Brain pericyte (primary cell): Measurements from ENCODE around the gene NR3C2.
"Not testable (repeated sequence)": the region's sequence is repeated elsewhere in the genome, so short reads cannot be mapped to it uniquely, and the experiment has no call there.

ENCODE experiments used
- DNase-seq: peaks from one replicate; pipeline ENCODE4 v3.0.0-alpha.2; 2012; ENCODE audit warnings: low read depth, low spot score

NR3C2 gene

DNA sequence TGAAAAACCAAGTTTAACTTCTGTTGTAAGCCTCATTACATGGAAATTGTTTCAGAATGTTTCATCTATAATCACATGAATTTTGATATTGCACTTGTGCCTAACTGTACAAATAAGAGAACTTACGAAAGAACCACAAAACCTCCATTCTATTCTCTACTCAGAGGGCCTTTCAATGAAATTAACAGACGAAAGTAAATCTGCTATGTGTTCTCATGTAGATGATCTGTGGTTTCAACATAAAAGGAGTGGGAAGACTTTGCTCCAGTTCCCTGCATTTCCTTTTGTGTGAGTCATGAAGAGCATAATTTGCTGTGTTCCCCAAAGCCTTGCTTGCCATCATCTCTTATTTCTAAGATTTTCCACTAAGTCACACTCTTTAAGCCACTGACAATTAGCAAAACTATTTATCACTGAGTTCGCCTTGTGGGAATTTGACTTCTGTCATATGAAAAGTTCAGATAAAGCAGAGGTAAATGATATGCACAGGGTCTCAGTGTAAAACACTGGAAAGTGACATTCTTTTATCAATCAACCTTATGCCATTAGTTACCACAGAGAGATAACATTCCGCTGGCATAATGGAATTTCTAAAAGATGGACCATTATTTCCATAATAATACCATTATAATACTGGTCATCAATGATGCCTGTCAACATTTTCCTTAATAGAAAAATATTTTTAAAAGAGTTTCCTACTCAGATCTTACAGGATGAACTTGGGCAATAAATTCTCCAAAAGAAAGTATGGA is 329.8 kb downstream of the NR3C2 start:
- DNase-seq = no peak

DNA sequence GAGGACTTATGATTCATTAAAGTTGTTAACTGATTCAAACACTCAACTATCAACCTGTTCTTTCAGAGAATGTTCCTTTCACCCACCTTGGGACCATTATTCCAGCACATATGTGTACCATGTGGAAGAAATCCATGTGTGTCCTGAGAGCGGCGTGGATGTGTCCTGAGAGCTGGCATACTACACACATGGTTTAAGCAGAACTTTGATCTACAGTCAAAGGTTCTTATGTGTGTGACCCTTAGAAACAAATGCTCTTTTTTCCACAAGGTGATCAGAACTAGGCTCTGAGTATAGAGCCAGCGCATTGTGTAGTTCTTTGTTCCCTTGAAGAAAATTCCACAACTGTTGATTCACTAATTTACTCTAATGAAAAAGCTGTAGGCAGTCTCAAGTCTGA is 332.0 kb downstream of the NR3C2 start:
- no peak for DNase-seq

DNA sequence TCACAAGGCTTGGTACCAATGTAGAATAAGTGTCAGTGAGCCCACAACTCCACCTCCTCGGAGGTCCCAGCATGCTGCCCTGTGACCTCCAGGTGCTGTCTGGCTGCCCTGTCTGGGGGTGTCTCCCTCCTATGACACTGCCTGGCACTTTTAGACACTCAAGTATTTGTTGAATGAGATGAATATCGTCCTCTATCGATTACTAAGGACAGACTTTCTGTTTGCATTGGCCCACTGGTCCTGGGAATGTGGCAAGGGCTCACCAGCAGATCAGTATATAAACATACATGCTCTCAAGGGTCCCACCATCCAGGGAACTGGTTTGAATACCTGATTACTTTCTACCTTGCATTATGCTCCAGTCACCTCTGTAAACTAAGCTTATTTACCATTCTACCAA is 333.0 kb downstream of the NR3C2 start:
- no peak for DNase-seq

DNA sequence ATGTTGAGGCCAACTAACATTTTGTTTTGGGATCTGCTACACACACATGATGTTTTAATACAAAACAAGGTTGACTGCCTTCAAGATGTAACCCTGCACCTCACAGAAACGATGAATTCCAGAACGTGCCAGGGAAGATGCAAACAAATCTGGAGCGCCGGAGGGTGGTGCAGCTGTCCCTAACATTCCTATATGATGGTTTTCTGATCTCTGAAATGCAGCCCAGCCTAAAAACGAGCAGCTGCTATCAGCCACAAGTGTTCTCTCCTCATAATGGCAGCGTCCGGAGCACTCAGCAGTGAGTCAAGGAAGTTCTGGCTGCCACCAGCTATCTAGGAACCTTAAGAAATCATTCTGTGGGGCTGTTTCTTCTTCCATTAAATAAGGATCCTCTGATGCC is 333.4 kb downstream of the NR3C2 start:
- DNase-seq = no peak

DNA sequence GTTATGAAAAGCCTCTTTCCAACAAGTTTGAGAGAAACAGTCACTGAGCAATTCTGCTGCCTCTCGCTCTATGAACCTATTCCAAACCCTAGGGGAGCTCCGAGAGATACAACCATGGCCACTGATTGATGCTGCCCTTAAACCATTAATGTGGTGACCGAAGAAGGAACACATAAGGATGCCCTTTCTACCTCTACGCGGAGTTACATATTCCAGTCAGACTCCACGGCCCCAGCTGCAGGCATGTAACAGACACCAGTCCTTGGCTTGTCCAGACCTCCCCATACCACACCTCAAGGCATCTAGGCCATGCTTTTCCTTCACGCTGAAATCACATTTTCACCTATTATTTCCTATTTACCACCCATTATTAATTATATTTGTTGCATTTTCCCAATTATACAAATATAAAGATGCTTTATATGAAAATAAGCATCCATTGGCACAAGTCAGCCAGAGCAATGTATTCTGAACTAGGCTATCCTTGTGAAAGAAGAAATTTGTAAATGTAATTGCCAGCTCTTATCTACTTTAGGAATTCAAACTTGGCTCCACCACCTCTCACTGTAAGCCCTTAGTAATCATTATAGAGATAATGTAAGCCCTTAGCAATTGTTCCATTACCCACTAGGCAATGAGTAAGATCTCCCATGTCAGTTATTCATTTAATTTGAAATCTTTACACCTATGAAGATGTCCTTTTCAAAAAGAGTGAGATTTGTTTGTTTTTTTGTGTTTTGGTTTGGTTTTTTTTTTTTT is 338.4 kb downstream of the NR3C2 start:
- no peak for DNase-seq

DNA sequence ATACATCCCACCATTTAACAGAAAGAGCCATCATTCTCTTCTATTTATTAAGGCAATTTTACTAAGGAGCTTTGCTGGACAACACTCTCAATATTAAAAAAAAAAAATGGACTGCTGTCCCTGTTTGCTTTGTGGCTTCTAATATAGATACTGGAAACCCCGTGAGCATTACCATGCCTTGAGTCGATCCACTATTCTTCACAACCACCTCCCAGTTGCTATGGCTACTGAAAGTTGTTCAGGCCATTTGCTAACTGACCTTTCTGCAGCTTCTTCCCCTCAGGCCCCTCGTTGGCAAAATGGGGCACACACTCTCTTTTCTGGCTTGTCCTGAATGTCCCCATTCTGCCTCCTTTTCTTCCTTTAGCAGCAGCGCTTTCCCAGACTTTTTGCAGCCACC is 340.4 kb downstream of the NR3C2 start:
- no peak for DNase-seq

DNA sequence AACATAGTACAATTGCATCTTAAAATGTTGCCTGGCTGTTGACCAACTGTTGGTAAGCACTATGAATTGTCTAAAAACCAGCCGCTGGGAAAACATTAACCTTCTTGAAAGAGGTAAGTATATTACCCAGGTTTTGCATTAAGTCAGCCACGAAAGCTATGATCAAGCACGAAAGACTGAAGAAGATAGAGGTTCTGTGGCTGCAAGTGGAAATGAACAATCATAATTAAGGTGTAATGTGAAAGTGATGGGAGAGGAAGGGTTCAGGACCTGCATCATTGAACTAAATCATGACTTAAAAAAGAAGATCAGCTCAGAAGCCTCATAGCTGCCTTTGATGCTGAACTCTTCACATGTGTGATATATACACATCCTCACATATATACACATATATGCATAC is 341.0 kb downstream of the NR3C2 start:
- DNase-seq = no peak

DNA sequence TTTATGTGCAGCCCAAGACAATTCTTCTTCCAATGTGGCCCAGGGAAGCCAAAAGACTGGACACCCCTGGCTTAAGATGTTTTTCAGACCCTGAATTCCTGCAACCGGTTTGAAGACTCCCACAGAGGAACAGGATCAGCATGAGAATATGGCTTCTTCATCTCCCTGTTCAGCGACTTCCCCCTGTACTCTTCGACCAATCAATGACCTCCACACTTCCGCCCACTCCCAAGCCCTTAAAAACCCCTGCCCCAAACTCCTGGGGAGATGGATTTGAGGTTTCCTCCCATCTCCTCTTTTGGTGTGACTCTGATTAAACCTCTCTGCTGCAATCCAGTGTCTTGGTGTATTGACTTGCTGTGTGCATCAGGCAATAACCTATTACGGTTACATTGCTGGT is 344.4 kb downstream of the NR3C2 start:
- no peak for DNase-seq

DNA sequence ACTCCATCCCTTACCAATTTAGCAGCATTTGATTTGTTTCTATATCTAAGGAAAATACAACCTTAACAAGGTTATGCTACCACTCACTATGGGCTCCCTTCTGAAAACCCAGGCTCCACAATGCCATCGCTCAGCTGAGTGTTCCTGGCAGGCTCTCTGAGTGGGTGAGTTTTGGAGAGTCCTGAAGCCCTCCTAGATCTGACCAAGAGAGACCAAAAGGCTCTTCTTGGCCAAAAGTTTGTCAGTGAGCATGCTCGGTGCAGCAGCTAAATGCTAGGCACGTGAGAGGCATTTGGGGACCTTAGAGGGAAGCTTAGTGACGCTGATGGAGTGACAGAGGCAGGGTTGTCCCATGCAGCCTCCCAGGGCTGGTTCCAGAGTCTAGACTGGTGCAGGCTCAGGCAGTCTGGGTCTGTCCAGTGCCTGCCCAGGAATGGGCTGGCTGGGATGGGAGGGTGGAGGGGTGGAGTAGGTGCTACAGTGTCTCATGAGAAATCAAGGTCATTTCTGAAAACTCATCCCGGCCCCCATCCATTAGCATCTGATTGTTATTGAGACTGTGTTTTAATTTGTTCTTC is 346.8 kb downstream of the NR3C2 start:
- DNase-seq = no peak

DNA sequence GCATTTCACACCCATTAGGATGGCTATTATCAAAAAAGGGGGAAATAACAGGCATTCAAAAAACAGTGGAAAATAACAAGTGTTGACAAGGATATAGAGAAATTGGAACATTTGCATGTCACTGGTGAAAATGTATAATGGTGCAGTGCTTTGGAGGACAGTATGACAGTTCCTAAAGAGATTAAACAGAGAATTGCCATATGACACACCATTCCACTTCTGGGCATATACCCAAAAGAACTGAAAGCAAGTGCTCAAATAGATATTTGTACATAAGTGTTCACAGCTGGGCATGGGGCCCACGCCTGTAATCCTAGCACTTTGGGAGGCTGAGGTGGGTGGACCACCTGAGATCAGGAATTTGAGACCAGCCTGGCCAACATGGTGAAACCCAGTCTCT is 348.1 kb downstream of the NR3C2 start:
- no peak for DNase-seq

DNA sequence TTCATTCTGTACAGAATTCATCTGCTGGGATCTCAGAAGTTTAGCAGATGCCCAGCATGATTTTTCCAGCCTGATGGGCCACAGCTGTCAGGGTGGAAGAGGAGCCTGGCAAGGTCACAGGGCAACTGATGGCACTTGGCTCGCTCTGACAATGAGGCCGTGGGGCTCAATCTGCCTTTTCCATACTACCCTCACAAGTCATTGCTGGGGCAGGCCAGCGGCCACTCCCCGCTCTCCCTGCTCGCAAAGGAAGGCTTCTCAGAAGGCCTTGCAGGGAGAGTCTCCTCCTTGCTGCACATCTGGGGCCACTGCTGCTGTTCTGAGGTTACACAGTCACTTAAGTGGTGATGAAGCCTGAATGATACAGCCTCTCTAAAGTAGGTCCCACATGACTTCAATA is 349.1 kb downstream of the NR3C2 start:
- no peak for DNase-seq

DNA sequence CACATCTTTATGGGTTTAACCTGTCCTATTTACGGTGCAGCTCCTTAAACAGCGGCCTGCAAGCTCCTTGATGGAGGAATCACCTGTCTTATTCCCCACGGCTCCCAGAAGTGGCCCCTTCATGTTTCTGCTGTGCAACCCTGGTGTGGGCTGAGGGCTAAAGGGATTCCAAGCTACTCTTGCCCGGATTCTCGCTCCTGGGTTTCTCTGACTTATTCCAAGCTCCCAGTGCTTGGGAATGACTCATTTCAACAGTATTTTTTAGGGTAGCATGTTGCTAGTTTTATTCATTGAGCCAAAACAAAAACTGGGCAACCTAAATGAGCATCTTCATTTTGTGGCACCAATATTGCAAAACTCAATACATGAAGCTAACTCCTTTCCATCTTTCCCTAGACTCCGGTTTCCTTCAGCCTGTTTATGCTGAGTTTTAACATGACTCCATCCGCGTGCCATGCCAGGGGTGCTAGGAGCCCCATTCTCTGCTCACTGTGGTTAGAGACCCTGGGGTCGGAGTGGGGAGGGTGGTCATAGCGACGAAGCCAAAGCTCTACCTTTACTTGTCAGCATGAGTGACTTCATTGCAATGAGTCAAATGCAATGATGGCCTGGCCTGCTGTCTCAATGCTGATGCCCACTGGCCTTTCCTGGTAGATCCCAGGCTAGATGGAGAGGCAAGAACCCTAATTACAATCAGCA is 349.7 kb downstream of the NR3C2 start:
- no peak for DNase-seq

DNA sequence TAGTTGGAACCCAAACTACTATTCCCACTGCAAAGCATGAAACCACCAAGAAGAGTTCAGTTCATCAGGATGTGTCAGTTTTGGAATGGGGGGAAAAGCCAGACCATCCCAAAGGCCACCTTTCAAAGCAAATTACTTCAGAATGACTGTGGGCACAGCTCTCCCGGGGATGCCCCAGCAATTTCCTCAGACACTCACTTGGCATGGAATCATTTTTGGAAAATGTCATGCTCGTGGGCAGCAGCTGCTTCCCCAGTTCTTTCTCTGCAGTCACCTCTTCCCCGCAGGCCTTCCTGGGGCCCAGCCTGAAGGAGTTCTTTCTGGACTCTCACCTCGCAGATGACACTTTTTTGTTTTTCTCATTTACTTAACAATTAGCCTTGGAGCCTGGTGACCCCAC is 350.3 kb downstream of the NR3C2 start:
- no peak for DNase-seq

DNA sequence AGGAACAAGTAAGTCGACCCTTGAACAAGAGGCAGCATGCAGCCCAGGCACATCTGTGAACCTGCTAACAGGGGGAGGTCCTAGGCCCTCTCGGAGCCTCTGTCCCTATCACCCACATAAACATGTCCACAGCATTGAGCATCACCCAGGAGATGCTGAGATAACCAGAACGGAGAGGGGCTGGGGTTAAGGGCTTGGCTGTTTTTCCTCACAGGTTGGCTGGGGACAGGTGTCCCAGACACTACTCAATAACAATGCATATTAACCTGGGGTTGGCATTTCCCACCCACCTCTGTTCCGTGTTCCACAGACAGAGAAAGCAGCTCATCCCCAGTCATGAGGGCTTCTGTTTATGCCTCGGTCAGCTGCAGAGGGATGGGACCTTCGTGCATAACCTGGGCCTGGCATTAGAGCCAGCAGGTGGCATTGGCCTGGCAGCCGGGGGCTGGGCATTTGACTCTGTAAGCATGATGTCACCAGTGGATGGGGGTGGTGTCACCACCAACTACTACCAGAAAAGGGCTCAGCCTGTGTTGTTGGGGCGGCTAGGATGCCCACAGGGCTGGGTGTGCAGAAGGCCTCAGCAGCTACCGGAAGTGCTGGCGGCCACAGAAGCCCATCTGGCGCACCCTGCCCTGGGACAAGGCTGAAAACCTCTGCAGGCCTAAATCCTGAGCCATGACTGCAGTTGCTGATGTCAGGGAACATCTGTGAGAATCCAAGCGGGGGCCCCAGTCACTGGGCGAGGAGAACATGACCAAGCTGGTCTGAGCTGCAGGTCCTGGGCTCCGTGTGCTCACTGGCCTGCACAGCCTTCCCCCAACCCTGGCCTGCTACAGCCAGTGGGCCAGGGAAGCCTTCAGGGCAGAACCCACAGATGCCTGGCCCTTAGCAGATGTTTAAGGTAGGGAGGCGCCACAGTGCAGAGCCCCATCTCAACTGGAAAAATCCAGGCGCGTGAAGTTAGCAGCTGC is 351.4 kb downstream of the NR3C2 start:
- DNase-seq = no peak

DNA sequence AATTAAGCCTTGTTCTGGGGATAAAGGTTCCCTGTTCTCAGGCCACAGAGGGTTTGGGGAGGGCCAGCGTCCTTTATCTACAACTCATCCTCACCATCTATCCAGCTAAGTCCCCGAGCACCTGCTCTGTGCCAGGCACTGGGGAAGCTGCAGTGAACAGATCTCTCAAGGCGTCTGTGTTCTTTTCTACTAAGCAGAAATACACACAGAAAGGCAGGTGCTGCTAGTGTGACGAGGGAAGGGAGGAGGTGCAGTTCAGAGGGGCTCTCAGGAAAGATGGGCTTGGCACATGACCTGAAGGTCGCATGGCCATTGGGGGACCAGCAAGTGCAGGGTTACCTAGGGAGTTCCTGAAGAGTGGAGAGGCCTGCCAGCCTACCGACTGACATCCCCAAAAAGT is 352.2 kb downstream of the NR3C2 start:
- no peak for DNase-seq

DNA sequence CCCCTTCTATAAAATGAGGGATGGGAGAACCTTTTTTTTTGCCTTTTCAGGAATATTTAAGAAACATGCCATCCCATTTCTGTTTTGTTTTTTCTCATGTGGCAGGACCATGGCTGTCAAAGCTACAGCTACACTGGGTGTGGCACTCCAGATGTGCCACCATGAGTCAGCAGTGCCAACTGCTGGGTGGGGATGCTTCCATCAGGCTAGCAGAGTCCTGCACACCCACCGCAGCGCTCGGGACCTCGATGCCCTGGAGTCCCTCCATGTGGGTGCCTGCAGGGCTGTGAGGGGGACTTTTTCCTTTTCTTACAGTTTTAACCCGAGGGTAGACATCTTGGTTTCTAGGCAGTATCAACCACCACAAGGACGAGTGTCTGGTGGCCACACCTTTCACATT is 352.6 kb downstream of the NR3C2 start:
- no peak for DNase-seq

DNA sequence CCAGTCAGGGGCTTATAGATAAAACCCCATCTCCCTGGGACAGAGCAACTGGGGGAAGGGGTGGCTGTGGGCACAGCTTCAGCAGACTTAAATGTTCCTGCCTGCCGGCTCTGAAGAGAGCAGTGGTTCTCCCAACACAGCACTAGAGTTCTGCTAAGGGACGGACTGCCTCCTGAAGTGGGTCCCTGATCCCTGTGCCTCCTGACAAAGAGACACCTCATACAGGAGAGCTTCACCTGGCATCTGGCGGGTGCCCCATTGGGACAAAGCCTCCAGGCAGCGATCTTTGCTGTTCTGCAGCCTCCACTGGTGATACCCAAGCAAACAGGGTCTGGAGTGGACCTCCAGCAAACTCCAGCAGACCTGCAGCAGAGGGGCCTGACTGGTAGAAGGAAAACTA is 359.1 kb downstream of the NR3C2 start:
- not testable (repeated sequence) for DNase-seq

DNA sequence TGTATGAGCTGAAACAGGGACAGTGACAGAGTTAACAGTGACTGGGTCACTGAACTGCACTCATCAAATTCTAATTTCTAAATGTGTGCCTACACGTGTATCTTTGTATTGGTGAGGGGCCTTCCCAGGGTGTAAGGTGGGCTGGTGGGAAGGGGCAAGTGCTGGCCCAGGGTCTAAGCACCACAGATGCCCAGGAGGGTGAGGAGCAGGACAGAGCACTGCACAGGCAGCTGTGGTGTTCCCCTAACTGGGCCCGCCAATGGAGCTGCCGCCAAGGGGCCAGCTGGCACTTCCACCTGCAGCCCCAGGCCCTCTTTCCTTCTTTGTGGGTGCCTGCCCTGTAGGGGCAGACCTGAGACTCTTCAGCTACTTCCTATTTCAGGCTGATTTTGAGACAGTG is 360.5 kb downstream of the NR3C2 start:
- no peak for DNase-seq

DNA sequence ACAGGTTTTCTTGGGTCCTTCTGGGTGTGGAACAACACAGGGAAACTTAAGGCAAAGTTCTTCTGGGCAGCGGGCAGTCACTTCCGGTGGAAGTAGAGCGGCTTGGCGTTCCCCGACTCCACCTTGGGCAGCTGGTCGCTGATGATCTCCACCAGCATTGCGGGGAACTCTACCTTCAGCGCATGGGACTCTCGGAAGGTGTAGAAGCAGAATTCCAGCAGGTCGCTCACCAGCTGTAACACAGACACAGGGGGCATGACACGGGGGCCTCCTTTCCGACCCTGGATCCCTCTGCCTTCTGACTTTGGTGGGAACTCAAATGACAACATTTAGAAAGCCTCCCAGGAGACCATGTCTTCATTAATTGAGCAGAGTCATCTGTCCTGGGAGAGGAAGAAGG is 360.9 kb downstream of the NR3C2 start:
- no peak for DNase-seq

DNA sequence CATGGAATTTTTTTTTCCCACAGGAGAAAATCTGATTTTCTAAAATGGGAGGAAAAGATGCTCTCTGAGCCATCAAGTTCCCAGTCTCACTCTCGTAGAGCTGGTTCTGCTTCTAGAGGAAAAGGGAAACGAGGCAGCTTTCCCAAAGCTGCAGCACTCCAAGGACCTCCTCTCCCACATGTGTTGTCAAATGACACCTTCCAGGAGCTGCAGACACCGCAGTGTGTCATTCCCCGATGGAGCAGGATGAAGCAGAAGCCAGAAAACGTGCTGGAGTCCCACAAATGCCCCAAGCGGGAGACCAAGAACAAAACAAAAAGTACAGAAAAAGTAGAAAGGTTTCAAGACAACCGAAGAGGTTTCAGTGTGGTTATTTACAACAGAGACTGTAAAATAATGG is 362.3 kb downstream of the NR3C2 start:
- no peak for DNase-seq

DNA sequence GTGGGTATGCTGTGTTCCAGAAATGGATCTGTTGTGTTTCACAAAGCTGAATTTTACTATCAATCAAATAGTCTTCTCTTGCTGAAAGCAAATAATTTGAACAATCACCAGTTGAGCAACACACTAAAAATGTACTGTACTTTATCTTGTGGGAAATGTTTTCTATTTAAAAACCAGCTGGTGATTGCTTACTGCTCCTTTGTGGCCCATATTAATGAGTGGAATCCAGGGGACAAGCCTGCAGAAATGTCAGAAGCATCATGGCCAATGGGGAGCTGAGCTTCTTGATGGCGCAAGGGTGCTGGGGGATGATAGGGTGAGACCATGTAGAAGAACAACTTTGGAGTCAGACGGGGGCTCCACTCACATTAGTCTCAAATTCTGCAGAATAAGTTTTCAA is 364.2 kb downstream of the NR3C2 start:
- no peak for DNase-seq
